A204.1 (cell line): ENCODE data around the gene TSACC.

ENCODE experiments used
- FAIRE-seq: peaks from 2 replicates; lab custom pipeline; 2012; peaks lifted over from hg19 to GRCh38; lab: Jason Lieb, UNC

The TSACC gene

DNA sequence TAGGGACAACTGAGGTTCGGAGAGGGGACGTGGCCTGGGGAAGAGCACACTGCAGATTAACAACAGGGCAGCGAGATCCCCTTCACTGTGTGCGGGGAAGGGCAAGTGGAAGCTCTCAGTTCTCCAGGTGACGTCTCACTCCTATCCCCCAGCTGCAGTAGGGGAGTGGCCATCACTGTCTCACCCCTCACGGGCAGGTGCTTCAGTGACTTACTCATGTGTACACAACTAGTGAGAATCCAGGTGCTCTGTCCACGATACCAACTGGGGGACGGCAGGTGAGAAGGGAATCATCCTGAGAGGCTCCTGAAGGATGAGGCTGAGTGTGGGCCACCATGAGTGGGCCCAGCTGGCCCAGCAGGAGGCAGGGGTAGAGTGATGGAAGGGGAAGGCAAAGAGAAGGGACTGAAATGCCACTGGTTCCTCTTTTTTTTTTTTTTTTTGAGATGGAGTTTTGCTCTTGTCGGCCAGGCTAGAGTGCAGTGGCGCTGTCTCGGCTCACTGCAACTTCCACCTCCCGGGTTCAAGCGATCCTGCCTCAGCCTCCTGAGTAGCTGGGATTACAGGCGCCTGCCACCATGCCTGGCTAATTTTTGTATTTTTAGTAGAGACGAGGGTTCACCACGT is 56.6 kb downstream of the TSACC start:
- FAIRE-seq = no peak
